ENCODE measurements around the gene DSP. TPM values are rescaled to one million over a fixed set of nuclear protein-coding genes. Genes with fewer than 3 reads are reported as not detected.

Gene DSP
- total and polyA plus RNA-seq, 2 of the 13 experiments (the other 11 are each of a cell fraction or from before 2014, with no cell fraction given) = 89.8 to 117 TPM

DNA sequence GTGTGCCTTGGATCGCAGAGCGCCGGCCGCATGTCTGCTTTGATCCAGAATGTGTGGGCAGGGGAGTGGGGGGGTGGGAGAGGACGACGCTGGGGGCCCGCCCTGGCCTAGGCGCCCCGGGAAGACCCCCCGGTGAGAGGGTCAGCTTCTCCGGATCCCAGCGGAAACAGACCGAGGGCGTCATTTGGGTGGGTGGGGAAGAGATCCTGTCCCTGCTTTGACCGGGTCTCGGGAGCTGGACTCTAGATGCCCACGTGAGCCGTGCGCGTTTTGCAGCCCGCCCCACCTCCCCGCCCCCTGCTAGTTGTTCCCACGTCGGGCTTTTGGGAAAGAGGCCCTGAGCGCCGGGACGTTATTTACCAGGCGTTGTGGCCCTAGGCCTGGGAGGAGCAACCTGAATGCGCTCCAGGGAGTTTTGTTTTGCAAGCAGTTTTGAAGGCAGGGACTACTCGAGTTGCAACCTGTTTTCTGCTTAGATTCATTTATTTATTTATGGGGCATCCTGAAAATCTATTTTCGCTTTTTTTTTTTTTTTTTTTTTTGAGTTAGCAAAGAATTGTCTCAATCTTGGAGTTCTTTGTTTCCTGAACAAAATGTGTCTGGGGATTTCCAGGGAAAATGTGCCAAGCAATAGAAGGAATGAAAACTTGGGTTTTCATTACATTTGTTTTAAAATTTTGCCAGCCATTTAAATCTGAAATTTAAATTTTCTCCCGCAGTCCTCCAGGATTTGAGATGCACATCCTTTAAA lies 1.6 kb downstream of the DSP start (continued):
- TF ChIP-seq FOXK1 (CRISPR knock-in tag; IDR thresholded peaks at IDR 0.05; ENCODE audit: borderline replicate concordance, low read depth) (no peak; the same call in 1 of the 2 replicates), SP2 (CRISPR knock-in tag; IDR thresholded peaks at IDR 0.05) (no peak), ZNF550 (CRISPR knock-in tag; IDR thresholded peaks at IDR 0.05; ENCODE audit: borderline replicate concordance) (no peak), ZNF510 (CRISPR knock-in tag; IDR thresholded peaks at IDR 0.05; ENCODE audit: low read depth) (no peak), FOXK2 (IDR thresholded peaks at IDR 0.05) (peak; percentile 32; the same call in 1 of the 2 replicates), SOX13 (IDR thresholded peaks at IDR 0.05) (peak; percentile 55; the same call in 1 of the 2 replicates), SOX13 (CRISPR knock-in tag; conservative IDR thresholded peaks at IDR 0.05 in 1 of 2, IDR thresholded peaks at IDR 0.05 in 1 of 2) (peak in 1 of 2 experiments; percentile 82; a peak in 2 of 4 replicates), ZSCAN5A (CRISPR knock-in tag; IDR thresholded peaks at IDR 0.05; ENCODE audit: borderline replicate concordance) (0 out of 2 replicates have a peak, but pooled peaks have one; percentile 7), ERF (CRISPR knock-in tag; IDR thresholded peaks at IDR 0.05) (peak; percentile 23; the same call in 1 of the 2 replicates), GABPA (IDR thresholded peaks at IDR 0.05; ENCODE audit: low read depth, low read length) (no peak), GABPA (CRISPR knock-in tag; IDR thresholded peaks at IDR 0.05; ENCODE audit: low read depth) (peak; percentile 49; the same call in 1 of the 2 replicates), ZNF101 (CRISPR knock-in tag; IDR thresholded peaks at IDR 0.05; ENCODE audit: borderline replicate concordance, low read depth) (no peak), THAP7 (CRISPR knock-in tag; IDR thresholded peaks at IDR 0.05) (no peak), ZNF790 (CRISPR knock-in tag; IDR thresholded peaks at IDR 0.05; ENCODE audit: borderline replicate concordance) (0 out of 2 replicates have a peak, but pooled peaks have one; percentile 4), ZBTB37 (CRISPR knock-in tag; IDR thresholded peaks at IDR 0.05) (no peak)
- TF ChIP-seq, protein P1, sequence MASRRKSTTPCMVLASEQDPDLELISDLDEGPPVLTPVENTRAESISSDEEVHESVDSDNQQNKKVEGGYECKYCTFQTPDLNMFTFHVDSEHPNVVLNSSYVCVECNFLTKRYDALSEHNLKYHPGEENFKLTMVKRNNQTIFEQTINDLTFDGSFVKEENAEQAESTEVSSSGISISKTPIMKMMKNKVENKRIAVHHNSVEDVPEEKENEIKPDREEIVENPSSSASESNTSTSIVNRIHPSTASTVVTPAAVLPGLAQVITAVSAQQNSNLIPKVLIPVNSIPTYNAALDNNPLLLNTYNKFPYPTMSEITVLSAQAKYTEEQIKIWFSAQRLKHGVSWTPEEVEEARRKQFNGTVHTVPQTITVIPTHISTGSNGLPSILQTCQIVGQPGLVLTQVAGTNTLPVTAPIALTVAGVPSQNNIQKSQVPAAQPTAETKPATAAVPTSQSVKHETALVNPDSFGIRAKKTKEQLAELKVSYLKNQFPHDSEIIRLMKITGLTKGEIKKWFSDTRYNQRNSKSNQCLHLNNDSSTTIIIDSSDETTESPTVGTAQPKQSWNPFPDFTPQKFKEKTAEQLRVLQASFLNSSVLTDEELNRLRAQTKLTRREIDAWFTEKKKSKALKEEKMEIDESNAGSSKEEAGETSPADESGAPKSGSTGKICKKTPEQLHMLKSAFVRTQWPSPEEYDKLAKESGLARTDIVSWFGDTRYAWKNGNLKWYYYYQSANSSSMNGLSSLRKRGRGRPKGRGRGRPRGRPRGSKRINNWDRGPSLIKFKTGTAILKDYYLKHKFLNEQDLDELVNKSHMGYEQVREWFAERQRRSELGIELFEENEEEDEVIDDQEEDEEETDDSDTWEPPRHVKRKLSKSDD (CRISPR knock-in tag; IDR thresholded peaks at IDR 0.05; ENCODE audit: low read depth) = no peak
- TF ChIP-seq, protein P2, sequence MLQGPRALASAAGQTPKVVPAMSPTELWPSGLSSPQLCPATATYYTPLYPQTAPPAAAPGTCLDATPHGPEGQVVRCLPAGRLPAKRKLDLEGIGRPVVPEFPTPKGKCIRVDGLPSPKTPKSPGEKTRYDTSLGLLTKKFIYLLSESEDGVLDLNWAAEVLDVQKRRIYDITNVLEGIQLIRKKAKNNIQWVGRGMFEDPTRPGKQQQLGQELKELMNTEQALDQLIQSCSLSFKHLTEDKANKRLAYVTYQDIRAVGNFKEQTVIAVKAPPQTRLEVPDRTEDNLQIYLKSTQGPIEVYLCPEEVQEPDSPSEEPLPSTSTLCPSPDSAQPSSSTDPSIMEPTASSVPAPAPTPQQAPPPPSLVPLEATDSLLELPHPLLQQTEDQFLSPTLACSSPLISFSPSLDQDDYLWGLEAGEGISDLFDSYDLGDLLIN (CRISPR knock-in tag; IDR thresholded peaks at IDR 0.05; ENCODE audit: borderline replicate concordance) = no peak
- TF ChIP-seq, protein P3, sequence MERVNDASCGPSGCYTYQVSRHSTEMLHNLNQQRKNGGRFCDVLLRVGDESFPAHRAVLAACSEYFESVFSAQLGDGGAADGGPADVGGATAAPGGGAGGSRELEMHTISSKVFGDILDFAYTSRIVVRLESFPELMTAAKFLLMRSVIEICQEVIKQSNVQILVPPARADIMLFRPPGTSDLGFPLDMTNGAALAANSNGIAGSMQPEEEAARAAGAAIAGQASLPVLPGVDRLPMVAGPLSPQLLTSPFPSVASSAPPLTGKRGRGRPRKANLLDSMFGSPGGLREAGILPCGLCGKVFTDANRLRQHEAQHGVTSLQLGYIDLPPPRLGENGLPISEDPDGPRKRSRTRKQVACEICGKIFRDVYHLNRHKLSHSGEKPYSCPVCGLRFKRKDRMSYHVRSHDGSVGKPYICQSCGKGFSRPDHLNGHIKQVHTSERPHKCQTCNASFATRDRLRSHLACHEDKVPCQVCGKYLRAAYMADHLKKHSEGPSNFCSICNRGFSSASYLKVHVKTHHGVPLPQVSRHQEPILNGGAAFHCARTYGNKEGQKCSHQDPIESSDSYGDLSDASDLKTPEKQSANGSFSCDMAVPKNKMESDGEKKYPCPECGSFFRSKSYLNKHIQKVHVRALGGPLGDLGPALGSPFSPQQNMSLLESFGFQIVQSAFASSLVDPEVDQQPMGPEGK (CRISPR knock-in tag; IDR thresholded peaks at IDR 0.05) = peak; percentile 98
